Testis (tissue), 2 donors: ENCODE results near the gene CAPN5.

ENCODE experiments used
- POLR2A ChIP-seq: fragments of 450-650 bp; IDR thresholded peaks from one replicate; pipeline ENCODE4 v1.6.1; 2017; ENCODE audit warnings: antibody characterized with exemption, mild to moderate bottlenecking, moderate library complexity
- TF ChIP-seq, protein P1 (sequence below), 3 experiments: fragments of 450-650 bp in 2 of 3; fragments of 200-600 bp in 1 of 3; sonication (generic) in 1 of 3; IDR thresholded peaks; one replicate each; pipeline ENCODE4 v1.5.1; 2016 to 2019; ENCODE audit warnings: antibody characterized with exemption in 3 of 3, mild to moderate bottlenecking in 2 of 3, moderate library complexity in 1 of 3

DNA sequence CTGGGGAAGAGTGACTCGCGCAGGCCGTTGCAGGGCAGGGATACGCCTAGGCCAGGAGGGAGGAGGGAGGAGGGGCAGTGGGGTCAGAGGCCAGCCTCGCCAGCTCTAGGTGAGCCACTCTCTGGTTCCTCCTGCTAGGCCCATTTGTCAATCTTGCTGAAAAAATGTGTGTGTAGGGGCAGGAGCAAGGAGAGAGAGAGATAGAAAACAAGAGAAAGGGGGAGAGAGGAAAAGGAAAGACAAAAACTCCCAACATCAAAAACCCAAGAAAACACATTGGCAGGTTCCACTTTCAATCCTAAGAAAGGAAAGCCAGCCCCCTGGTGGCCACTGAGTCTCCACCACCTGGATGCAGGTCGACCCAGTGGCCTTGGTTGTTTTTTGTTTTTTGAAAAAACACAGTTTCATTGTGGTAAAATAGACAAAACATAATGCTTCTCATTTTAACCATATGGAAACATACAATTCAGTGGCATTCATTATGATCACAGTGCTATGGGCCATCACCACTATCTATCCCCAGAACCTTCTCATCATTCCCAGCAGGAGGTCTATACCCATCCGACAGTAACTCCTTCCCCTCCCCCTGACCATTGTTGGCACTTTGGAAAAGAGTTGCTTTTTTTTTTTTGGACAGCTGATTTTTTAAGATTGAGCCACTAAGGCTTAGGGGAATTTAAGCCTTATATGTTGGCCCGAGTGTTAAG is 46.8 kb downstream of the CAPN5 start:
- TF ChIP-seq, protein P1, sequence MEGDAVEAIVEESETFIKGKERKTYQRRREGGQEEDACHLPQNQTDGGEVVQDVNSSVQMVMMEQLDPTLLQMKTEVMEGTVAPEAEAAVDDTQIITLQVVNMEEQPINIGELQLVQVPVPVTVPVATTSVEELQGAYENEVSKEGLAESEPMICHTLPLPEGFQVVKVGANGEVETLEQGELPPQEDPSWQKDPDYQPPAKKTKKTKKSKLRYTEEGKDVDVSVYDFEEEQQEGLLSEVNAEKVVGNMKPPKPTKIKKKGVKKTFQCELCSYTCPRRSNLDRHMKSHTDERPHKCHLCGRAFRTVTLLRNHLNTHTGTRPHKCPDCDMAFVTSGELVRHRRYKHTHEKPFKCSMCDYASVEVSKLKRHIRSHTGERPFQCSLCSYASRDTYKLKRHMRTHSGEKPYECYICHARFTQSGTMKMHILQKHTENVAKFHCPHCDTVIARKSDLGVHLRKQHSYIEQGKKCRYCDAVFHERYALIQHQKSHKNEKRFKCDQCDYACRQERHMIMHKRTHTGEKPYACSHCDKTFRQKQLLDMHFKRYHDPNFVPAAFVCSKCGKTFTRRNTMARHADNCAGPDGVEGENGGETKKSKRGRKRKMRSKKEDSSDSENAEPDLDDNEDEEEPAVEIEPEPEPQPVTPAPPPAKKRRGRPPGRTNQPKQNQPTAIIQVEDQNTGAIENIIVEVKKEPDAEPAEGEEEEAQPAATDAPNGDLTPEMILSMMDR (IDR thresholded peaks at IDR 0.05): peak; percentile 32 to 62 (median 42)
- TF ChIP-seq POLR2A: no peak
